GM12878 (cell line): ENCODE results near the gene AMHR2. TPM values are rescaled to one million over a fixed set of nuclear protein-coding genes. Genes with fewer than 3 reads are reported as not detected.

Source experiments
- ATAC-seq: fragments of 200-7000 bp; cut with Tn5 transposase; 3 replicates; pipeline ENCODE4 v1.9.1; 2020; ENCODE audit warnings: mild to moderate bottlenecking, moderate library complexity
- BruUV-seq: library from RNA; stranded (reverse); fragments of 400-500 nt; replicated peaks from 2 replicates; lab custom pipeline; 2021; lab: Mats Ljungman, UMichigan
- CTCF ChIA-PET: fragments of 300-600 bp; sonication (Branson Sonifier 250); formaldehyde crosslinking; extraction: SDS; loops from one replicate; lab custom pipeline; 2021; ENCODE audit warnings: inconsistent platforms; lab: Yijun Ruan, JAX
- POLR2A ChIA-PET: fragments of 350-600 bp; formaldehyde crosslinking; extraction: SDS; loops from one replicate; lab custom pipeline; 2021; ENCODE audit warnings: inconsistent platforms; lab: Charles Lee
- RAD21 ChIA-PET: fragments of 300-600 bp; sonication (Branson Sonifier 250); formaldehyde crosslinking; loops from one replicate; lab custom pipeline; 2023; ENCODE audit warnings: antibody characterized with exemption; ENCODE audit not compliant: unreplicated experiment; lab: Charles Lee
- SMC1A ChIA-PET: fragments of 300-600 bp; sonication (Branson Sonifier 250); formaldehyde crosslinking; loops from one replicate; lab custom pipeline; 2023; ENCODE audit not compliant: unreplicated experiment, uncharacterized antibody; lab: Charles Lee
- DNase-seq: peaks from one replicate; pipeline ENCODE4 v3.0.0-alpha.2; 2011; ENCODE audit warnings: low read depth, low spot score
- FAIRE-seq: peaks from 3 replicates; lab custom pipeline; 2011; peaks lifted over from hg19 to GRCh38; lab: Jason Lieb, UNC
- H2AFZ ChIP-seq: 2 replicates; pipeline ENCODE4 v1.6.0; 2011; ENCODE audit warnings: low read depth, low read length, control low read depth; ENCODE audit not compliant: control insufficient read depth
- H3K27ac ChIP-seq: 2 replicates; pipeline ENCODE4 v1.5.1; 2011; ENCODE audit warnings: control low read depth; ENCODE audit not compliant: control insufficient read depth, insufficient read depth
- H3K27me3 ChIP-seq, 2 experiments: replicated peaks in 1 of 2; 2 replicates each; pipeline versions ENCODE4 v1.6.0 to v1.6.1; 2011; ENCODE audit warnings: low read length in 1 of 2; ENCODE audit not compliant: control insufficient read depth in 2 of 2, insufficient read depth in 2 of 2
- H3K36me3 ChIP-seq, 2 experiments: 2 replicates each; pipeline ENCODE4 v1.5.1; 2011; ENCODE audit warnings: low read length in 1 of 2; ENCODE audit not compliant: control insufficient read depth in 2 of 2, insufficient read depth in 2 of 2
- H3K4me1 ChIP-seq: 2 replicates; pipeline ENCODE4 v1.6.1; 2011; ENCODE audit warnings: mild to moderate bottlenecking, low read length, moderate library complexity, mixed read lengths; ENCODE audit not compliant: control insufficient read depth, insufficient read depth
- H3K4me2 ChIP-seq: 2 replicates; pipeline ENCODE4 v1.6.0; 2011; ENCODE audit warnings: control low read depth; ENCODE audit not compliant: control insufficient read depth, insufficient read depth
- H3K4me3 ChIP-seq: fragments of 200-600 bp; sonication (generic); 2 replicates; pipeline ENCODE4 v1.5.1; 2016
- H3K79me2 ChIP-seq: 2 replicates; pipeline ENCODE4 v1.6.0; 2011; ENCODE audit warnings: low read length; ENCODE audit not compliant: control insufficient read depth, insufficient read depth
- H3K9ac ChIP-seq: 2 replicates; pipeline ENCODE4 v1.8.0; 2011; ENCODE audit warnings: low read length, control low read depth, mixed read lengths; ENCODE audit not compliant: control insufficient read depth, insufficient read depth
- H3K9me3 ChIP-seq: replicated peaks from 3 replicates; pipeline ENCODE4 v1.5.1; 2011; ENCODE audit warnings: mild to moderate bottlenecking, low read length; ENCODE audit not compliant: control insufficient read depth, insufficient read depth
- H4K20me1 ChIP-seq: 2 replicates; pipeline ENCODE4 v1.6.0; 2011; ENCODE audit not compliant: control insufficient read depth, insufficient read depth
- E2F8 ChIP-seq: fragments of 450-650 bp; IDR thresholded peaks from 2 replicates; pipeline ENCODE4 v1.6.1; 2018; ENCODE audit warnings: mild to moderate bottlenecking, low read depth, moderate library complexity; ENCODE audit not compliant: partially characterized antibody
- EP300 ChIP-seq, 2 experiments: fragments of 150-350 bp in 1 of 2; IDR thresholded peaks; 2 replicates each; pipeline ENCODE4 v1.6.1; 2011 to 2012; ENCODE audit warnings: low read depth in 2 of 2, low read length in 2 of 2, borderline replicate concordance in 1 of 2, improper control_type of control experiment in 1 of 2, inconsistent platforms in 1 of 2; ENCODE audit not compliant: control insufficient read depth in 1 of 2
- FOXK2 ChIP-seq: fragments of 450-650 bp; IDR thresholded peaks from 2 replicates; pipeline ENCODE4 v1.6.1; 2017; ENCODE audit warnings: mild to moderate bottlenecking, moderate library complexity
- HSF1 ChIP-seq: fragments of 150-350 bp; IDR thresholded peaks from 2 replicates; pipeline ENCODE4 v1.6.1; 2014; ENCODE audit warnings: mild to moderate bottlenecking, low read depth, low read length
- KLF5 ChIP-seq: fragments of 450-650 bp; IDR thresholded peaks from 2 replicates; pipeline ENCODE4 v1.6.1; 2014; ENCODE audit warnings: mild to moderate bottlenecking; ENCODE audit not compliant: partially characterized antibody
- NBN ChIP-seq: fragments of 450-650 bp; IDR thresholded peaks from 2 replicates; pipeline ENCODE4 v1.6.1; 2016
- PKNOX1 ChIP-seq: fragments of 450-650 bp; IDR thresholded peaks from 2 replicates; pipeline ENCODE4 v1.6.1; 2016; ENCODE audit warnings: mild to moderate bottlenecking
- REST ChIP-seq: IDR thresholded peaks from 2 replicates; pipeline ENCODE4 v1.6.1; 2012; ENCODE audit warnings: mild to moderate bottlenecking, low read depth, low read length
- SPI1 ChIP-seq: IDR thresholded peaks from 2 replicates; pipeline ENCODE4 v1.6.1; 2011; ENCODE audit warnings: low read depth, mild to moderate bottlenecking, low read length, moderate library complexity, borderline replicate concordance; ENCODE audit not compliant: insufficient read depth
- SUPT20H ChIP-seq: IDR thresholded peaks from 2 replicates; pipeline ENCODE4 v1.6.1; 2011; ENCODE audit warnings: low read depth, mild to moderate bottlenecking, low read length, moderate library complexity, borderline replicate concordance; ENCODE audit not compliant: control insufficient read depth
- ZBTB33 ChIP-seq: fragments of 450-650 bp; IDR thresholded peaks from 2 replicates; pipeline ENCODE4 v1.6.1; 2017; ENCODE audit warnings: mild to moderate bottlenecking
- ZNF217 ChIP-seq: fragments of 450-650 bp; IDR thresholded peaks from 2 replicates; pipeline ENCODE4 v1.6.1; 2017; ENCODE audit warnings: antibody characterized with exemption, mild to moderate bottlenecking
- WGBS: methylation state at CpG from one replicate; pipeline ENCODE4 v1.1.6; 2016; ENCODE audit warnings: low lambda C conversion rate; ENCODE audit not compliant: insufficient replicate concordance, insufficient coverage; ENCODE audit errors: missing lambda C conversion rate; 5-methylcytosine and 5-hydroxymethylcytosine counted together
- in situ Hi-C: fragments of 300-500 bp; cut with MboI; formaldehyde crosslinking; loops from 9 replicates; pipeline ENCODE4 v1.14.3; 2018; ENCODE audit warnings: mixed read lengths
- intact Hi-C: fragments of 100-400 bp; cut with micrococcal nuclease; formaldehyde crosslinking; loops from one replicate; pipeline ENCODE4 v1.14.2; 2022; ENCODE audit not compliant: unreplicated experiment
- polyA plus RNA-seq, 11 experiments: library from polyadenylated mRNA; depleted of rRNA in 4 of 11; unstranded in 6 of 11; stranded (reverse) in 5 of 11; fragments of >200 nt; fragmentation: Nextera tagmentation in 4 of 11; fragmentation: Illumina TruSeq in 1 of 11; extraction: Ambion mirVana in 4 of 11; extraction: Trizol in 1 of 11; gene quantifications; 1 replicate in 1 of 11; 2 replicates in 10 of 11; pipeline versions ENCODE4 v1.2.1 to v1.2.3, GENCODE V29; 2011 to 2016; ENCODE audit warnings: inconsistent platforms in 2 of 11, missing spikeins in 2 of 11, low read depth in 1 of 11
- total RNA-seq, 4 experiments: library from RNA; depleted of rRNA in 3 of 4; stranded (reverse); fragments of >200 nt in 3 of 4; fragmentation: Illumina TruSeq in 1 of 4; extraction: Trizol in 1 of 4; gene quantifications; 2 replicates each; pipeline versions ENCODE4 v1.2.1 to v1.2.3, GENCODE V29; 2013 to 2021

AMHR2 gene
- total and polyA plus RNA-seq, 10 of the 15 experiments (the other 5 are each of a cell fraction or from before 2014, with no cell fraction given) = 0.06 TPM; not detected in 9

- Histone ChIP-seq H2AFZ (no peak overlapping the region), H3K36me3 (peaks cover 0 to 3% of the 10 kb centered on the region in 2 experiments; a peak in 1 of 4 replicates), H3K27me3 (no peaks in the 10 kb centered on the region), H3K4me2 (no peak overlapping the region), H3K27ac (no peak overlapping the region), H3K4me3 (no peak overlapping the region), H3K79me2 (peaks cover 54% of the 10 kb centered on the region), H3K4me1 (no peaks in the 10 kb centered on the region), H4K20me1 (no peaks in the 10 kb centered on the region), H3K9ac (no peak overlapping the region), H3K9me3 (no peaks in the 10 kb centered on the region)
- RAD21 ChIA-PET = no interaction called here
- FAIRE-seq (no peak), DNase-seq (no peak), ATAC-seq (no peak)
- SMC1A ChIA-PET = interaction anchor here (1.4 kb wide), 1 partner anchor 39 kb away, joined by 7 read pairs; no protein-coding TSS in a partner anchor
- WGBS = 79% methylated on average over 5 of the region's 5 CpGs
- CTCF ChIA-PET = interaction anchor here (1.1 to 2.3 kb wide), 3 partner anchors 19 to 116 kb away, joined by 3 to 10 read pairs (median 4); partner anchors contain the start of gene NPFF
- no TSS peak for BruUV-seq
- POLR2A ChIA-PET = interaction anchor here (0.5 to 1.0 kb wide), 5 partner anchors 12 to 415 kb away, joined by 3 to 6 read pairs (median 5); partner anchors contain the start of gene SP1
- intact Hi-C loops = no loop called here
- in situ Hi-C loops = no loop called here
- no peak for TF ChIP-seq ZNF217
- no peak for TF ChIP-seq REST
- no peak for TF ChIP-seq NBN
- TF ChIP-seq KLF5 = no peak
- no peak for TF ChIP-seq EP300 (IDR thresholded peaks at IDR 0.05; ENCODE audit: borderline replicate concordance in 1 of 2, control insufficient read depth in 1 of 2, low read depth in 2 of 2, low read length in 2 of 2)
- TF ChIP-seq E2F8 = no peak
- TF ChIP-seq HSF1 = no peak
- TF ChIP-seq SPI1 = no peak
- TF ChIP-seq ZBTB33 = no peak
- no peak for TF ChIP-seq PKNOX1
- TF ChIP-seq SUPT20H = no peak
- no peak for TF ChIP-seq FOXK2
Measured at GRCh38 chr12:53391724-53392123, 31.9 kb upstream of the AMHR2 start.
